HG02943 (cell line): ENCODE results near the gene MFAP1.
"Not testable (repeated sequence)": the region's sequence is repeated elsewhere in the genome, so short reads cannot be mapped to it uniquely, and the experiment has no call there.

ENCODE experiments used
- ATAC-seq: cut with Tn5 transposase; IDR thresholded peaks from one replicate; pipeline ENCODE4 v1.9.1; 2021; ENCODE audit warnings: mild to moderate bottlenecking, low read depth, moderate library complexity; ENCODE audit not compliant: unreplicated experiment

Gene MFAP1

DNA sequence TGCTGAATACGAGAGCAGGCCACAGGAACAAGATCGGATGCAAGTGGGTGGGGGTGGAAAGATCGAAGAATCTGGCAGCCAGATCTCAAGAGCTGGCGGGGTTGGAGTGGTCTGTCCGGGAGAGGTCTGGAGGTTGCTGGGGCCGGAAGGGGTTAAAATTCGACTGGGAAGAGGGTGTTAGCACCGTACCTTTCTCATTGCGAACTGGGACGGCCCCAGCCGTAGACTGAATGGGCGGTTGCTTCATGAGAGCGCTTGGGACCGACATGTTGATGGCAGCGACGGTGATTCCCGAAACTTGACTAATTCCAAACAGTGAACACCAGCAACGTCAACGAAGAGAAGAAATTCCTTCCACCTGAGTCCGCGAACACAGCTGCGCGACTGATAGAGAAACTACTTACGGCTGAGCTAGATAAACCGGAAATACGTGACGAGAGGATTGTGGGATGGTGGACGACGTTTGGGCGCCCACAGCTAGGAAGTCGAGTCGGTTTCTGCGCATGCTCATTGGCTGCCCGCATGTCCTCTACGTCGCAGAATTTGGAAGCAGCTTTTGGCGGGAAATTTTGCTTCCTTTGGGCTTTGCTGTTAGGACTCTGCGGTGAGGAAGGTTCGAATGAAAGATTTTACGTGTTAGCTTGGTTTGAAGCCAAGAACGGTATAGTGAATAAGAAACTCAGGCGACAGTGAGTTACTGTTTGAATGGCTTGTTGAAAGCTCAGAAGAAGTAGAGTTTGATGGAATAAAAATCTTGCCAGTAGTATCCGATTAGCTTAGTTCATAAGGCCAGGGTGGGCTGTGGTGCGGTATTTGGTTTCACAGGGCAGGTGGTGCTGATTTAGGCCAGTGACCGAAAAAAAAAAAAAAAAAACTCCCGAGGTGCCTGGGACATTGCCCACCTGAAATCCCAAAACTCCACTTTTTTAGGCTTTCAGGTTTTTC is at the start of gene MFAP1:
Gene MFAP1, minus strand, starts transcription at position 389 of the 945 bp plus-strand sequence. Its CDS starts 121 bp downstream, at position 268.
- peak; percentile 66 for ATAC-seq

- no peak for ATAC-seq
Measured at GRCh38 chr15:43873651-43874050, 49.2 kb upstream of the MFAP1 start.

- ATAC-seq, result no peak
Measured at GRCh38 chr15:43872416-43873020, 48.0 kb upstream of the MFAP1 start.

DNA sequence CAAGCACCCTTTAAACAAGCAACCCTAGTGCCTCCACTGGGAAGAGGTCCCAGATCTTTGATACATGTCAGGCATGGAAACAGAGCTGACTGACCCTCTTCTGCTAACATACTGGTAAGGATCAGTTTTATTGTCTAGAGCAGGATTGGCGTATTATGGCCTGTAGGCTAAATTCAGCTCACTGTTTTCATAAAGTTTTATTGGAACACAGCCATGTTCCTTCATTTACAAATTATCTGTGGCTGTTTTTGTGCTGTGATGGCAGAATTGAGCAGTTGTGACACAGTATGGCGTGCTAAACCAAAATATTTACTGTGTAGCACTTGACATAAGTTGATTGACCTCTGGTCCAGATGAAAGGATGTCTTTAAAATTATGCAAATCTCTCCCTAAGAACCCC is 47.3 kb upstream of the MFAP1 start:
- ATAC-seq, result no peak

DNA sequence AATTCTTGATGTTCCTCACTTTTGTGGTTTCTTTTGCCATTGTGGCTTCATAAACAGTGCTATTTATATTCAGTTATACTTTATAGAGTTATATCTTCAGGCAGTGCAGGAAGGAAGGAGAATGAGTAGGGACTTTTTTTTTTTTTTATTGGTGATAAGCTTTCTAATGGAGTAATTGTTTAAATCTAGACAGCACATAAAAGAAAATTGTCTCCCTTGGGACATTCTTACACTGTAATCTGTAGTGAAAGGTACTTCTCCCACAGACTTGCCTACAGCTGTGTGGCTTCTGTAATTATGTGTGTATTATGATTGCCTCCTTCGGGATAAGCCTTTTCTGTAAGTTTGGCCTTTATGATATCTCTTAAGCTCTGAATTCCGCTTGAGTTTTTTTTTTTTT is 43.9 kb upstream of the MFAP1 start:
- ATAC-seq, result no peak

DNA sequence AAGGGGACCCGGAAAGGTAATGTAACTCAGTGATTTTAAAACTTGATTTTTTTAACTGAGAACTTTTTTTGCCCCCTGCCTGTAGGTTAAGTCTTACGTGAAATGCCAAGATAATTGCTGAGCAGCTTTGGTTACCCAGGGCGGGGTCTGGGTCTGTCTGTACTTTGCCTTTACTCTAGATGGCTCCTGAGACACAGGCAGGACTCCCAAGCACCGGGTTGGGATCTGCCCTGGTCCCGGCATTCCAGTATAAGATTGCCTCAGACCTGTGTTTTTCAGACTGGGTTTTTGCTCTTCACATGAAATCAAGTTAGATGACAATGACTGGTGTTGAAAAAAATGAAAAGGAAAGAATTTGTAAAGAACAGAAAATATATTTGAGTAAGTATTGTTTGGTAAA is 42.6 kb upstream of the MFAP1 start:
- no peak for ATAC-seq

GRCh38 chr15:43866636-43867035 is 42.1 kb upstream of the MFAP1 start:
- ATAC-seq, result not testable (repeated sequence)

GRCh38 chr15:43859546-43859945 is 35.1 kb upstream of the MFAP1 start:
- ATAC-seq, result no peak

DNA sequence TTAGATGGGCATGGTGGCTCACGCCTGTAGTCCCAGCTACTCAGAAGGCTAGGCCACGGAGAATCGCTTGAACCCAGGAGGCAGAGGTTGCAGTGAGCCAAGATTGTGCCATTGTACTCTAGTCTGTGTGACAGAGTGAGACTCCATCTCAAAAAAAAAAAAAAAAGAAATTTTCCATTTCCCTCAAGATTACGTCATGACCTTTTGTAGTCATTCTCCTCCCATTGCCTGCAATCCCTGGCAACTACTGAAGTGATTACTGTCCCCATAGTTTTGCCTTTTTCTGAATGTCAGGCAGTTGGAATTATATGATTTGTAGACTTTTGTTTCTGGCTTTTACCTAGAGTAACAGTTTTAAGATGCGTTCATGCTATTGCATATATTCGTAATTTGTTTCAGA is 30.3 kb upstream of the MFAP1 start:
- ATAC-seq, result no peak

GRCh38 chr15:43852607-43853006 is 28.1 kb upstream of the MFAP1 start:
- ATAC-seq, result no peak

- ATAC-seq, result no peak
Measured at GRCh38 chr15:43851251-43851650, 26.8 kb upstream of the MFAP1 start.

- no peak for ATAC-seq
Measured at GRCh38 chr15:43845421-43845820, 20.9 kb upstream of the MFAP1 start.

GRCh38 chr15:43832485-43832884 is 8.0 kb upstream of the MFAP1 start:
- ATAC-seq, result not testable (repeated sequence)

DNA sequence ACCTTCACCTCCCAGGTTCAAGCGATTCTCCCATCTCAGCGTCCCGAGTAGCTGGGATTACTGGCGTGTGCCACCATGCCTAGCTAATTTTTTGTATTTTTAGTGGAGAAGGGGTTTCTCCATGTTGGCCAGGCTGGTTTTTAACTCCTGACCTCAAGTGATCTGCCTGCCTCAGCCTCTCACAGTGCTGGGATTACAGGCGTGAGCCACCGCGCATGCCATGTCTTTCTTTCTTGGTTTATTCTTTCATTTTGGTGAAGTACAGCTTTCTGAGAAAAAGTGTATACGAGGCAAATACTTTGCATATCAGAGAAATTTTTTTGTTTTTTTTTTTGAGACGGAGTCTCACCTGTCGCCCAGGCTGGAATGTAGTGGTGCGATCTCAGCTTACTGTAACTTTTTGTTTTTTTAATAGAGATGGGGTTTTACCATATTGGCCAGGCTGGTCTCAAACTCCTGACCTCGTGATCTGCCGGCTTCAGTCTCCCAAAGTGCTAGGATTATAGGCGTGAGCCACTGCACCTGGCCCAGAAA is 7.1 kb upstream of the MFAP1 start:
- ATAC-seq, result not testable (repeated sequence)

GRCh38 chr15:43830691-43831275 is 6.3 kb upstream of the MFAP1 start:
- not testable (repeated sequence) for ATAC-seq

DNA sequence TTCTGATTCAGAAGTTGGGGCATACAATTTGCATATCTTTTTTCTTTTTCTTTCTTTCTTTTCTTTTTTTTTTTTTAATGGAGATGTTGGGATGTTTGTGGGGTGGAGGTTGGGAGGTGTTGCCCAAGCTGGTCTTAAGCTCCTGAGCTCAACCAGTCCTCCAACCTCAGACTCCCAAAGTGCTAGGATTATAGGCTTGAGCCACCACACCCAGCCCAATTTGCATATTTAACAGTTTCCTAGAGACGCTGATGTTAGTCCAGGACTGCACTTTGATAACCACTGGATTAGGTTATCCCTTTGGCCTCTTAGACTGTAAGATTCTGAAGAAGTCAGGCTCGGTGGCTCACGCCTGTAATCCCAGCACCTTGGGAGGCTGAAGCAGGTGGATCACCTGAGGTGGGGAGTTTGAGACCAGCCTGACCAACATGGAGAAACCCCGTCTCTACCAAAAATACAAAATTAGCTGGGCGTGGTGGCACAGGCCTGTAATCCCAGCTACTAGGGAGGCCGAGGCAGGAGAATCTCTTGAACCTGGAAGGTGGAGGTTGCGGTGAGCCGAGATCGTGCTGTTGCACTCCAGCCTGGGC is 5.6 kb upstream of the MFAP1 start:
- not testable (repeated sequence) for ATAC-seq

DNA sequence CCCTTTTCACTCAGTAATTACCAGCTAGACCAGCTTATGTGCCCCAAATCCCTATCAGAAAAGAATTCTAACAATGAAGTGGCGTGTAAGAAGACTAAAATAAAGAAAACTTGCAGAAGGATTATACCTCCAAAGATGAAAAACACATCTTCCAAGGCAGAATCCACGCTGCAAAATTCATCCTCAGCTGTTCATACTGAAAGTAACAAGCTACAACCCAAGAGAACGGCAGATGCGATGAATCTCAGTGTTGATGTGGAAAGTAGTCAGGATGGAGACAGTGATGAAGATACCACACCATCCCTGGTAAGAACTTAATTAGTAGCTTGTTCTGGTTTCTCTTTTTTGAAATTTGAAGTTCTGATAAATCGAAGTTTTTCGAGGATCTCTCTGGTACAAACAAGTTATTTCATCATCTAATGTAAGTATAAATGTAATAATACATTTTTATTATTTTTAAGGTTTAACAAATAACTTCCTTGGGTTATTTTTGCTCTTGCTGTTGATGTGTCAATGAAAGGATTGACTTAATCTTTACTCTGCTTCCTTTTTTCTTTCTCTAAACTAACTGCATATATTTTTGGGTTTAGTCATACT is 3.7 kb upstream of the MFAP1 start:
- ATAC-seq, result no peak

DNA sequence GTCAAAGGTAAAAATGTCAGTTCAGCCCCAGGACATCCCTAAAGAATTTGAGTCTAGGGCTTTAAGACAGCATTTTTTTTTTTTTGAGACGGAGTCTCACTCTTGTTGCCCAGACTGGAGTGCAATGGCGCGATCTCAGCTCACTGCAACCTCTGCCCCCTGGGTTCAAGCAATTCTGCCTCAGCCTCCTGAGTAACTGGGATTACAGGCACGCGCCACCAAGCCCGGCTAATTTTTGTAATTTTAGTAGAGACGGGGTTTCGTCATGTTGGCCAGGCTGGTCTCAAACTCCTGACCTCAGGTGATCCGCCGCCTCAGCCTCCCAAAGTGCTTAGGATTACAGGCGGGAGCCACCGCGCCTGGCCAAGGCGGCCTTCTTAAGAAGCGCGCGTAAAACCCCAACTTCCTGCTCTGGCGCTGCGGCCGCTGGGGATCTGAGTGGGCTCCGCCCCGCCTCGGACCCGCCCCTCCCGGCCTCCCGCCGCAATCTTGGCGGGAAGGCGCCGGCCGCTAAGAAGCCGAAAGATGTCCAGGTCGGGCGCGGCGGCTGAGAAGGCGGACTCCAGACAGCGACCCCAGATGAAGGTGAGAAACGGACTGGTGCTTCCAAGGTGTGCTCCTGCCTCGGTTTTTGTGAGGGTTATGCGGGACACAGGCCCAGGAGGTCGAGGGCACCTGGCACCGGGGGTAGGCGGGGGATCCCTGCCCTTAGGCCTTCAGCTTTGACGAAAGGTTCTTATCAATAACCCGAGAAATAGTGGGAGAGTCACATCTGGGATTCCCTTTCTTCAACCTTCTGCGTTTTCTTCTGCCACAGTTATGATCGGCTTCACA is 2.2 kb upstream of the MFAP1 start, which contains the start of gene WDR76:
Gene WDR76, plus strand, starts transcription at position 495 of the 834 bp plus-strand sequence. Its CDS starts 31 bp downstream, at position 526.
- no peak for ATAC-seq

DNA sequence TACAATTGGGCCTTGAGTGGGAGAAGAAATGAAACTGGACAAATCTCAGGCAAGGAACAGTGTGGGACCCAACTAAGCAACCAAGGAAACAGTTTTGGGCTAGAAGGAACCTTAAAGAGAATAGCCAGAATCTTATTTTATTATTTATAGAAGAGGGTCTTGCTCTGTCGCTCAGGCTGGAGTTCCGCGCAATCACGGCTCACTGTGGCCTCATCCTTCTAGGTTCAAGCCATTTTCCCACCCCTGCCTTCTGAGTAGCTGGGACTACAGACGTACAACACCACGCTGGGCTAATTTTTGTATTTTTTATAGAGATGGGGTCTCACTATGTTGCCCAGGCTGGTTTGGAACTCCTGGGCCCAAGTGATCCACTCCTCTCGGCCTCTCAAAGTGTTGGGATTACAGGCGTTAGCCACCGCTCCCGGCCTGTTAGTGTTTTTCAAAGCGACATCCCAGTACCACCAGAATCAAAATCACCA is 1.6 kb upstream of the MFAP1 start:
- ATAC-seq, result no peak
